ENCODE measurements around the gene PCGF2. TPM values are rescaled to one million over a fixed set of nuclear protein-coding genes. Genes with fewer than 3 reads are reported as not detected.

Gene PCGF2
- total RNA-seq, 1 experiment from 2014 or later: 43.9 TPM

DNA sequence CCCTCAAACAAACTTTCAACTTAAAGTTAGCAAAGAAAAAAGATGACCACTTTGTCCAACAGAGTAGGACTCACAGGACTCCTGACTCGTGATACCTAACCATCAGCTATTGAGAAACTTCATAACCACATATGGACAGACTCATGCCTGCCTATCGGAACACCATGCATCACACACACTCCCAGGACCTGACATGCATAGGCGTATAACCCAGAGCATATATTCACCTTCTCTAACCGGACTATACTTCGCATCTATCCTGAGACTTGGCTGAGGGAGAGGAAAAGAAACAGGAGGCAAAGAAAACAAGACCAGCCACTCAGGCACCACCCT is 49.0 kb upstream of the PCGF2 start:
- intact Hi-C loops (cut with micrococcal nuclease; ENCODE audit: unreplicated experiment): no loop called here
- no peak overlapping the region for H3K27ac ChIP-seq (ENCODE audit: low read length)
- no peaks in the 10 kb centered on the region for H3K9me3 ChIP-seq (ENCODE audit: control insufficient read depth, insufficient read depth, low read depth, low read length)
- peaks cover 17% of the 10 kb centered on the region for H3K4me1 ChIP-seq (ENCODE audit: control insufficient read depth, insufficient read depth, low read length)
- BruUV-seq (replicated peaks): no TSS peak
- ChIA-PET POLR2A (no interaction called here), CTCF (no interaction called here)
- in situ Hi-C loops (cut with HindIII; ENCODE audit: low pct_unique_long_range_greater_than_20kb, low sequenced_read_pairs): no loop called here
- TF ChIP-seq CTCF (IDR thresholded peaks at IDR 0.05) (no peak), SIN3A (IDR thresholded peaks at IDR 0.05; ENCODE audit: borderline replicate concordance, insufficient read depth, low read depth, low read length) (no peak), TCF7L2 (IDR thresholded peaks at IDR 0.05; ENCODE audit: low read depth, low read length) (no peak), REST (IDR thresholded peaks at IDR 0.05; ENCODE audit: insufficient read depth in 1 of 2, low read depth in 2 of 2, low read length in 1 of 2) (no peak), POLR2AphosphoS5 (IDR thresholded peaks at IDR 0.05; ENCODE audit: low read depth, low read length) (no peak)
- DNase-seq (ENCODE audit: low read depth, low spot score) (no peak), ATAC-seq (no peak)
- peaks cover 7% of the 10 kb centered on the region for H3K36me3 ChIP-seq (ENCODE audit: control insufficient read depth, insufficient read depth, low read length)
- no peaks in the 10 kb centered on the region for H3K27me3 ChIP-seq (ENCODE audit: control insufficient read depth, insufficient read depth, low read length)
- H3K4me3 ChIP-seq (ENCODE audit: low read depth in 2 of 2, low read length in 2 of 2): no peak overlapping the region

DNA sequence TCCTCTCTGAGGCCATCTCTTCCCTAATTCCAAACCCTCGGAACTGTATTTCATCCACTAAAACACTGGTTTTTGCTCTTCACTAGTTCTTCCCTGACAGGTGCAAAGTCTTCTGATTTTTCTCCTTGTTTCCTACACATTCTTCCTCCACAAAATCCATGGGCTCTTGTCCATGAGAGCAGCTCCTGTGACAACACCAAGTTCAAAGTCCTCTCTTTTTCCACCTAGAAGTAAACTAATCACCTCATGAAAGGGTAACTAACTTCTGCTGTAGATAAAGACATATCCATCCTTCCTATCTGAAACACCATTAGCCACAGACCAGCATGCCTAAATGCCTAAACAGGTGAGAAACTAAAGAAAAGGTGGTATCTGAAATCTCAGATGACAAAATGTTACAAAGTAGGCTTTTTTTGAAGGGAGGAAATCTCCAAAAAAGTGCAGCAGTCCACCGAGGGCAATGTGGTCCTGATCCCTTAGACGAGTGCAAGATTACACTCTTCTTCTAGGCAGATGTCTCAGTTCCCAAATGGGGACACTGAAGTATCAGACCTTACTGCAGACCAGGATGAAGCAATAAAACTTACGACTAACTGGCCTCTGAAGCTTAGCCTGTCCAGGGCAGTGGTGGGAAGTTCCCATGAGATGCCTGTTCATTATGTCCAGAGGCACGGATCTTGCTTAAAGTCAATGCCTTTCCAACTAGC is 48.5 kb upstream of the PCGF2 start:
- no TSS peak for BruUV-seq (replicated peaks)
- Histone ChIP-seq H3K4me1 (ENCODE audit: control insufficient read depth, insufficient read depth, low read length) (peaks cover 17% of the 10 kb centered on the region), H3K4me3 (ENCODE audit: low read depth in 2 of 2, low read length in 2 of 2) (no peak overlapping the region), H3K27me3 (ENCODE audit: control insufficient read depth, insufficient read depth, low read length) (no peaks in the 10 kb centered on the region), H3K27ac (ENCODE audit: low read length) (no peak overlapping the region), H3K9me3 (ENCODE audit: control insufficient read depth, insufficient read depth, low read depth, low read length) (no peaks in the 10 kb centered on the region), H3K36me3 (ENCODE audit: control insufficient read depth, insufficient read depth, low read length) (peaks cover 4% of the 10 kb centered on the region)
- ChIA-PET POLR2A (no interaction called here), CTCF (no interaction called here)
- in situ Hi-C loops (cut with HindIII; ENCODE audit: low pct_unique_long_range_greater_than_20kb, low sequenced_read_pairs) (no loop called here), intact Hi-C loops (cut with micrococcal nuclease; ENCODE audit: unreplicated experiment) (no loop called here)
- TF ChIP-seq REST (IDR thresholded peaks at IDR 0.05; ENCODE audit: insufficient read depth in 1 of 2, low read depth in 2 of 2, low read length in 1 of 2) (no peak), POLR2AphosphoS5 (IDR thresholded peaks at IDR 0.05; ENCODE audit: low read depth, low read length) (no peak), CTCF (IDR thresholded peaks at IDR 0.05) (no peak), SIN3A (IDR thresholded peaks at IDR 0.05; ENCODE audit: borderline replicate concordance, insufficient read depth, low read depth, low read length) (no peak), TCF7L2 (IDR thresholded peaks at IDR 0.05; ENCODE audit: low read depth, low read length) (no peak)
- no peak for ATAC-seq
- no peak for DNase-seq (ENCODE audit: low read depth, low spot score)
